H1 (cell line): ENCODE data around the gene R3HDM2. TPM values are rescaled to one million over a fixed set of nuclear protein-coding genes. Genes with fewer than 3 reads are reported as not detected.
A peak's percentile ranks its signal among the peaks of the same experiment; 100 is the strongest.

Experiments
- CTCF ChIA-PET: fragments of 300-600 bp; sonication (Branson Sonifier 250); formaldehyde crosslinking; loops from one replicate; lab custom pipeline; 2021; ENCODE audit not compliant: partially characterized antibody; lab: Charles Lee
- POLR2A ChIA-PET: fragments of 300-600 bp; sonication (Branson Sonifier 250); formaldehyde crosslinking; loops from one replicate; lab custom pipeline; 2021; ENCODE audit warnings: inconsistent platforms; ENCODE audit not compliant: partially characterized antibody; lab: Charles Lee
- DNase-seq, 2 experiments: peaks; one replicate each; pipeline versions ENCODE4 v3.0.0 to v3.0.0-alpha.2; 2010 to 2022; ENCODE audit warnings: low spot score in 2 of 2, low read depth in 1 of 2, mixed read lengths in 1 of 2
- FAIRE-seq: peaks from 2 replicates; lab custom pipeline; 2011; peaks lifted over from hg19 to GRCh38; lab: Jason Lieb, UNC
- H2AFZ ChIP-seq: 2 replicates; pipeline ENCODE4 v1.8.1; 2012; ENCODE audit warnings: low read length, inconsistent platforms
- H2AK5ac ChIP-seq: 2 replicates; pipeline ENCODE4 v1.6.1; 2013; ENCODE audit warnings: low read depth, low read length
- H2BK120ac ChIP-seq: replicated peaks from 2 replicates; pipeline ENCODE3; 2013; ENCODE audit warnings: low read depth, low read length, inconsistent platforms
- H2BK12ac ChIP-seq: 2 replicates; pipeline ENCODE4 v1.6.1; 2013; ENCODE audit warnings: low read depth, low read length
- H2BK15ac ChIP-seq: 2 replicates; pipeline ENCODE4 v1.6.1; 2013; ENCODE audit warnings: low read length
- H2BK20ac ChIP-seq: 2 replicates; pipeline ENCODE4 v1.6.1; 2013; ENCODE audit warnings: low read length
- H2BK5ac ChIP-seq: 2 replicates; pipeline ENCODE4 v1.6.1; 2013; ENCODE audit warnings: low read depth, low read length
- H3K14ac ChIP-seq: 2 replicates; pipeline ENCODE4 v1.6.1; 2013; ENCODE audit warnings: inconsistent platforms; ENCODE audit not compliant: insufficient read length
- H3K18ac ChIP-seq: 2 replicates; pipeline ENCODE4 v1.6.1; 2013; ENCODE audit warnings: low read length; ENCODE audit errors: extremely low read depth
- H3K23ac ChIP-seq: 2 replicates; pipeline ENCODE4 v1.6.1; 2013; ENCODE audit warnings: inconsistent platforms; ENCODE audit not compliant: insufficient read length
- H3K23me2 ChIP-seq: 2 replicates; pipeline ENCODE4 v1.6.1; 2013; ENCODE audit warnings: low read depth, low read length
- H3K27ac ChIP-seq: 2 replicates; pipeline ENCODE4 v1.6.1; 2011; ENCODE audit warnings: low read depth, low read length, inconsistent platforms
- H3K27me3 ChIP-seq, 4 experiments: replicated peaks in 1 of 4; 1 replicate in 1 of 4; 2 replicates in 3 of 4; pipeline versions ENCODE4 v1.6.1 to v1.8.1; 2011 to 2013; ENCODE audit warnings: low read length in 3 of 4, mild to moderate bottlenecking in 3 of 4, inconsistent platforms in 2 of 4, mixed read lengths in 2 of 4, moderate library complexity in 1 of 4; ENCODE audit not compliant: control insufficient read depth in 3 of 4, insufficient read depth in 3 of 4; ENCODE audit errors: extremely low read depth in 1 of 4
- H3K36me3 ChIP-seq, 4 experiments: 2 replicates each; pipeline versions ENCODE4 v1.6.1 to v1.8.1; 2011 to 2013; ENCODE audit warnings: mild to moderate bottlenecking in 4 of 4, low read length in 3 of 4, moderate library complexity in 2 of 4, control low read depth in 1 of 4, inconsistent platforms in 1 of 4; ENCODE audit not compliant: insufficient read depth in 4 of 4, control insufficient read depth in 2 of 4
- H3K4ac ChIP-seq: replicated peaks from 2 replicates; pipeline ENCODE3; 2013; ENCODE audit warnings: low read length, low read depth, mixed read lengths, inconsistent platforms; ENCODE audit not compliant: insufficient read length
- H3K4me1 ChIP-seq, 4 experiments: replicated peaks in 1 of 4; 1 replicate in 1 of 4; 2 replicates in 3 of 4; pipeline versions ENCODE4 v1.6.1 to v1.8.1; 2011 to 2013; ENCODE audit warnings: low read length in 3 of 4, inconsistent platforms in 2 of 4, mixed read lengths in 1 of 4; ENCODE audit not compliant: insufficient read depth in 4 of 4, control insufficient read depth in 3 of 4
- H3K4me2 ChIP-seq, 2 experiments: 2 replicates each; pipeline versions ENCODE4 v1.6.1 to v1.8.1; 2011 to 2013; ENCODE audit warnings: low read depth in 2 of 2, low read length in 2 of 2, control low read depth in 1 of 2, inconsistent platforms in 1 of 2, mild to moderate bottlenecking in 1 of 2; ENCODE audit not compliant: insufficient read depth in 1 of 2
- H3K4me3 ChIP-seq, 4 experiments: fragments of 200-600, 300-600 bp in 1 of 4; sonication (generic), shearing (Covaris generic), sonication (Bioruptor Twin) in 1 of 4; 2 replicates each; pipeline versions ENCODE4 v1.5.1 to v1.8.1; 2011 to 2016; ENCODE audit warnings: low read length in 4 of 4, low read depth in 3 of 4, control low read depth in 2 of 4, inconsistent platforms in 2 of 4, mild to moderate bottlenecking in 2 of 4, mixed read lengths in 1 of 4, moderate library complexity in 1 of 4; ENCODE audit not compliant: insufficient read depth in 2 of 4; ENCODE audit errors: extremely low read depth in 1 of 4
- H3K56ac ChIP-seq: replicated peaks from 2 replicates; pipeline ENCODE3; 2013; ENCODE audit warnings: low read depth, mild to moderate bottlenecking, mixed read lengths, low read length, inconsistent platforms; ENCODE audit not compliant: insufficient read length
- H3K79me1 ChIP-seq: 2 replicates; pipeline ENCODE4 v1.6.1; 2013; ENCODE audit warnings: low read depth, low read length, control low read depth
- H3K79me2 ChIP-seq, 2 experiments: 2 replicates each; pipeline versions ENCODE4 v1.6.1 to v1.8.1; 2012 to 2013; ENCODE audit warnings: low read length in 2 of 2, mild to moderate bottlenecking in 2 of 2, inconsistent platforms in 1 of 2; ENCODE audit not compliant: insufficient read depth in 2 of 2, control insufficient read depth in 1 of 2
- H3K9ac ChIP-seq, 4 experiments: replicated peaks in 1 of 4; 1 replicate in 1 of 4; 2 replicates in 3 of 4; pipeline versions ENCODE4 v1.6.1 to v1.8.1; 2011 to 2013; ENCODE audit warnings: low read depth in 3 of 4, low read length in 3 of 4, control low read depth in 2 of 4, mild to moderate bottlenecking in 2 of 4, moderate library complexity in 2 of 4, inconsistent platforms in 1 of 4; ENCODE audit errors: extremely low read depth in 1 of 4
- H3K9me3 ChIP-seq, 2 experiments: 2 replicates each; pipeline versions ENCODE4 v1.6.1 to v1.8.1; 2012 to 2013; ENCODE audit warnings: mild to moderate bottlenecking in 2 of 2, moderate library complexity in 2 of 2, control low read depth in 1 of 2, inconsistent platforms in 1 of 2, low read depth in 1 of 2, low read length in 1 of 2, mixed read lengths in 1 of 2; ENCODE audit not compliant: insufficient read depth in 2 of 2
- H4K20me1 ChIP-seq, 2 experiments: replicated peaks in 1 of 2; 2 replicates each; pipeline versions ENCODE3 to v1.8.1; 2011 to 2013; ENCODE audit warnings: inconsistent platforms in 2 of 2, low read length in 2 of 2, mild to moderate bottlenecking in 1 of 2; ENCODE audit not compliant: insufficient read depth in 2 of 2, control insufficient read depth in 1 of 2
- H4K5ac ChIP-seq: 2 replicates; pipeline ENCODE4 v1.6.1; 2013; ENCODE audit warnings: low read length, low read depth, mixed read lengths, inconsistent platforms; ENCODE audit not compliant: insufficient read length
- H4K8ac ChIP-seq: 2 replicates; pipeline ENCODE4 v1.8.0; 2013; ENCODE audit warnings: mild to moderate bottlenecking, moderate library complexity, low read length, inconsistent platforms; ENCODE audit not compliant: insufficient read depth; ENCODE audit errors: extremely low read depth
- H4K91ac ChIP-seq: replicated peaks from 2 replicates; pipeline ENCODE3; 2013; ENCODE audit warnings: low read length, mixed read lengths, inconsistent platforms; ENCODE audit not compliant: insufficient read length
- GTF2F1 ChIP-seq: IDR thresholded peaks from 2 replicates; pipeline ENCODE4 v1.6.1; 2012; ENCODE audit warnings: low read depth, low read length, improper control_type of control experiment, borderline replicate concordance
- KDM5A ChIP-seq: fragments of 200-600 bp; IDR thresholded peaks from 2 replicates; pipeline ENCODE4 v1.7.1; 2012; ENCODE audit warnings: mild to moderate bottlenecking, low read length, inconsistent platforms, mixed read lengths
- TBP ChIP-seq: IDR thresholded peaks from 2 replicates; pipeline ENCODE4 v1.6.1; 2011; ENCODE audit warnings: low read depth, low read length, improper control_type of control experiment
- TEAD4 ChIP-seq: IDR thresholded peaks from 2 replicates; pipeline ENCODE4 v1.6.1; 2012; ENCODE audit warnings: low read depth, low read length, inconsistent platforms, mixed read lengths
- WGBS, 2 experiments: shearing (Covaris generic) in 1 of 2; methylation state at CpG; one replicate each; pipeline versions ENCODE4 v1.1.6 to v1.1.7; 2013 to 2015; ENCODE audit warnings: low lambda C conversion rate in 2 of 2, mixed read lengths in 2 of 2, inconsistent platforms in 1 of 2, low coverage in 1 of 2, missing lambda C conversion rate in 1 of 2; ENCODE audit not compliant: insufficient replicate concordance in 2 of 2, insufficient coverage in 1 of 2, insufficient read length in 1 of 2; ENCODE audit errors: extremely low coverage in 1 of 2, missing lambda C conversion rate in 1 of 2; 5-methylcytosine and 5-hydroxymethylcytosine counted together
- polyA plus RNA-seq, 7 experiments: library from polyadenylated mRNA; depleted of rRNA in 3 of 7; stranded (reverse) in 5 of 7; unstranded in 2 of 7; fragments of >200 nt in 5 of 7; fragments of 200-250 nt in 2 of 7; gene quantifications; 1 replicate in 5 of 7; 2 replicates in 1 of 7; 4 replicates in 1 of 7; pipeline versions ENCODE4 v1.2.1 to v1.2.3, GENCODE V29; 2011 to 2013; ENCODE audit warnings: missing spikeins in 2 of 7, mixed read lengths in 2 of 7
- total RNA-seq: library from RNA; stranded (reverse); fragmentation: NEBNext Ultra II Directional; extraction: Animal tissue kit (Norgen Biotek cat#: 25700); gene quantifications from 2 replicates; pipeline ENCODE4 v1.2.1, GENCODE V29; 2021
- TF ChIP-seq, protein P1 (sequence below): IDR thresholded peaks from 2 replicates; pipeline ENCODE4 v1.6.1; 2012; ENCODE audit warnings: low read length, inconsistent platforms
- TF ChIP-seq, protein P2 (sequence below): IDR thresholded peaks from 2 replicates; pipeline ENCODE4 v1.6.1; 2011; ENCODE audit warnings: low read length, improper control_type of control experiment

R3HDM2 gene
- total and polyA plus RNA-seq, 2 of the 8 experiments (the other 6 are each of a cell fraction or from before 2014, with no cell fraction given): 25.6 to 27.0 TPM

DNA sequence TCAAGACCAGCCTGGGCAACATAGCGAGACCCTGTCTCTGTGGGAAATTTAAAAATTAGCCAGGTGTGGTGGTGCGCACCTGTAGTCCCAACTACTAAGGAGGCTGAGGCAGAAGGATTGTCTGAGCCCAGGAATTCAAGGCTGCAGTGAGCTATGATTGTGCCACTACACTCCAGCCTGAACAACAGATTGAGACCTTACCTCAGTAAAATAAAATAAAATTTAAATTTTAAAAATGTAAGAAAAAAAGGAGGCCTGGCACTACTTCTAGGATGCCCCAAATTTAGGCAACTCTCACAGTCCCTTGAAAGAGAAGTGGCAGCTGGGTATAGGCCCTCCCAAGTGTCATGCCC lies 23.3 kb upstream of the R3HDM2 start:
- Histone ChIP-seq H2AFZ (no peak overlapping the region), H2BK120ac (no peak overlapping the region), H2BK20ac (no peak overlapping the region; the same call in 1 of the 2 replicates), H3K79me2 (peaks cover 0 to 13% of the 10 kb centered on the region in 2 experiments; a peak in 1 of 4 replicates), H3K56ac (no peak overlapping the region), H3K14ac (no peak overlapping the region), H2AK5ac (peak overlapping the region; percentile 93; the same call in 1 of the 2 replicates), H3K18ac (peak overlapping the region; percentile 100; the same call in 1 of the 2 replicates), H3K4me3 (peak overlapping the region in 1 of 4 experiments; percentile 91; a peak in 1 of 8 replicates), H3K27me3 (no peaks in the 10 kb centered on the region), H4K91ac (peak overlapping the region; percentile 96), H3K36me3 (peaks cover 0 to 4% (median 0%) of the 10 kb centered on the region in 4 experiments; a peak in 1 of 8 replicates), H3K23me2 (peaks cover 9% of the 10 kb centered on the region), H2BK5ac (peak overlapping the region; percentile 99), H2BK15ac (0 out of 2 replicates have a peak overlapping the region, but pooled peaks have one; percentile 46), H3K4me1 (peaks cover 0 to 31% (median 20%) of the 10 kb centered on the region in 4 experiments; a peak in 6 of 7 replicates), H3K4ac (peak overlapping the region; percentile 95), H3K79me1 (no peaks in the 10 kb centered on the region), H4K20me1 (no peaks in the 10 kb centered on the region), H3K23ac (no peak overlapping the region), H3K9ac (peak overlapping the region in 2 of 4 experiments; percentile 56 to 62; a peak in 4 of 7 replicates), H3K27ac (peak overlapping the region; percentile 82; the same call in 1 of the 2 replicates), H3K4me2 (peak overlapping the region; percentile 28 to 95; a peak in 3 of 4 replicates), H4K8ac (peak overlapping the region; percentile 97; the same call in 1 of the 2 replicates), H2BK12ac (peak overlapping the region; percentile 97), H4K5ac (peak overlapping the region; percentile 53), H3K9me3 (no peaks in the 10 kb centered on the region)
- FAIRE-seq: no peak
- CTCF ChIA-PET: interaction anchor here (0.7 to 18.5 kb wide), 26 partner anchors 10 to 1326 kb away, joined by 3 to 478 read pairs (median 10); partner anchors contain the start of genes ARHGAP9, INHBC, MARS1 and STAC3
- POLR2A ChIA-PET: interaction anchor here (0.5 to 11.2 kb wide), 17 partner anchors 10 to 324 kb away, joined by 3 to 168 read pairs (median 25); partner anchors contain the start of genes INHBC, R3HDM2, SHMT2 and STAC3
- no peak for DNase-seq
- TF ChIP-seq GTF2F1 (no peak), TBP (no peak), KDM5A (no peak), TEAD4 (no peak)
- TF ChIP-seq, protein P1, sequence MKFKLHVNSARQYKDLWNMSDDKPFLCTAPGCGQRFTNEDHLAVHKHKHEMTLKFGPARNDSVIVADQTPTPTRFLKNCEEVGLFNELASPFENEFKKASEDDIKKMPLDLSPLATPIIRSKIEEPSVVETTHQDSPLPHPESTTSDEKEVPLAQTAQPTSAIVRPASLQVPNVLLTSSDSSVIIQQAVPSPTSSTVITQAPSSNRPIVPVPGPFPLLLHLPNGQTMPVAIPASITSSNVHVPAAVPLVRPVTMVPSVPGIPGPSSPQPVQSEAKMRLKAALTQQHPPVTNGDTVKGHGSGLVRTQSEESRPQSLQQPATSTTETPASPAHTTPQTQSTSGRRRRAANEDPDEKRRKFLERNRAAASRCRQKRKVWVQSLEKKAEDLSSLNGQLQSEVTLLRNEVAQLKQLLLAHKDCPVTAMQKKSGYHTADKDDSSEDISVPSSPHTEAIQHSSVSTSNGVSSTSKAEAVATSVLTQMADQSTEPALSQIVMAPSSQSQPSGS: no peak
- TF ChIP-seq, protein P2, sequence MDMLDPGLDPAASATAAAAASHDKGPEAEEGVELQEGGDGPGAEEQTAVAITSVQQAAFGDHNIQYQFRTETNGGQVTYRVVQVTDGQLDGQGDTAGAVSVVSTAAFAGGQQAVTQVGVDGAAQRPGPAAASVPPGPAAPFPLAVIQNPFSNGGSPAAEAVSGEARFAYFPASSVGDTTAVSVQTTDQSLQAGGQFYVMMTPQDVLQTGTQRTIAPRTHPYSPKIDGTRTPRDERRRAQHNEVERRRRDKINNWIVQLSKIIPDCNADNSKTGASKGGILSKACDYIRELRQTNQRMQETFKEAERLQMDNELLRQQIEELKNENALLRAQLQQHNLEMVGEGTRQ: no peak
- WGBS, 2 experiments: 82% methylated on average over 2 of the region's 2 CpGs; no CpG with 5 or more reads in 1 of the 2 experiments
